DOHH2 (cell line): ENCODE measurements around the gene IL23R.

ENCODE experiments used
- H3F3A ChIP-seq: fragments of 200-600 bp; sonication (generic), shearing (Covaris generic); 2 replicates; pipeline ENCODE4 v1.6.0; 2016; ENCODE audit warnings: antibody characterized with exemption, mild to moderate bottlenecking; ENCODE audit not compliant: control insufficient read depth, insufficient read depth
- H3K27ac ChIP-seq: fragments of 200-600 bp; sonication (generic); 2 replicates; pipeline ENCODE4 v1.5.1; 2014; ENCODE audit warnings: low read depth, mild to moderate bottlenecking, low read length, moderate library complexity
- H3K27me3 ChIP-seq: fragments of 200-600 bp; sonication (generic); 2 replicates; pipeline ENCODE4 v1.6.1; 2014; ENCODE audit warnings: mild to moderate bottlenecking, low read length, mixed read lengths; ENCODE audit not compliant: control insufficient read depth
- H3K36me3 ChIP-seq: fragments of 200-600 bp; sonication (generic); 2 replicates; pipeline ENCODE4 v1.6.1; 2014; ENCODE audit warnings: mild to moderate bottlenecking, low read length, moderate library complexity, mixed read lengths; ENCODE audit not compliant: control insufficient read depth
- H3K4me1 ChIP-seq: fragments of 200-600 bp; sonication (generic); 2 replicates; pipeline ENCODE4 v1.6.1; 2014; ENCODE audit warnings: mild to moderate bottlenecking, low read length, mixed read lengths; ENCODE audit not compliant: control insufficient read depth
- H3K4me2 ChIP-seq: fragments of 200-600 bp; sonication (generic); 2 replicates; pipeline ENCODE4 v1.6.0; 2014; ENCODE audit warnings: mild to moderate bottlenecking, low read length, moderate library complexity
- H3K4me3 ChIP-seq: fragments of 200-600 bp; sonication (generic); 2 replicates; pipeline ENCODE4 v1.5.1; 2014; ENCODE audit warnings: mild to moderate bottlenecking, low read length, mixed read lengths
- H3K79me2 ChIP-seq: fragments of 200-600 bp; sonication (generic); 2 replicates; pipeline ENCODE4 v1.6.1; 2014; ENCODE audit warnings: mild to moderate bottlenecking, low read length, mixed read lengths; ENCODE audit not compliant: control insufficient read depth
- H3K9me2 ChIP-seq: fragments of 200-600 bp; sonication (generic); replicated peaks from 2 replicates; pipeline ENCODE4 v1.6.1; 2014; ENCODE audit warnings: mild to moderate bottlenecking, low read length, mixed read lengths; ENCODE audit not compliant: control insufficient read depth
- H3K9me3 ChIP-seq: fragments of 200-600 bp; sonication (generic); 2 replicates; pipeline ENCODE4 v1.6.1; 2014; ENCODE audit warnings: antibody characterized with exemption, low read length, mixed read lengths; ENCODE audit not compliant: control insufficient read depth, insufficient read depth
- H4K20me1 ChIP-seq: fragments of 200-600 bp; sonication (generic); 2 replicates; pipeline ENCODE4 v1.6.0; 2014; ENCODE audit warnings: low read depth, mild to moderate bottlenecking, antibody characterized with exemption, low read length, moderate library complexity; ENCODE audit not compliant: control insufficient read depth, insufficient read depth
- CTCF ChIP-seq: fragments of 200-600 bp; sonication (generic); IDR thresholded peaks from one replicate; pipeline ENCODE4 v1.5.1; 2014; ENCODE audit warnings: antibody characterized with exemption, mild to moderate bottlenecking, low read depth, low read length; ENCODE audit not compliant: poor library complexity, severe bottlenecking
- EZH2phosphoT487 ChIP-seq: fragments of 200-600 bp; sonication (generic); IDR thresholded peaks from 2 replicates; pipeline ENCODE4 v1.6.1; 2017; ENCODE audit warnings: borderline replicate concordance, mild to moderate bottlenecking, antibody characterized with exemption, low read length, moderate library complexity, mixed read lengths

The IL23R gene

DNA sequence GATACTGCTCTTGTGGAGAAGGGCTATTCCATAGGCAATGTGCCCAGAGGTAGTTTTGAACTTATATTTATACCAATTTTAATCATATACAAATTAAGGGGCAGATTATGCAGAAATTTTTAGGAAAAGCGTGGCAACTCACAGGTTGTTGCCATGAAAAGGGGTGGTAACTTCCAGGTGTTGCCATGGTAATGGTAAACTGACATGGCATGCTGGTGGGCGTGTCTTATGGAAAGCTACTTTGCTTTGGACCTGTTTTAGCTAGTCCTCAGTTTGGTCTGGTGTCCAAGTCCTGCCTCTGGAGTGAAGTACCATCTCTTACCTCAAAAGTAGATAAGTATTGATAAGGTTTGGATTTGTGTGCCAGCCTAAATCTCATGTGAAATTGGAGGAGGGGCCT, 7.9 kb upstream of the IL23R start:
- H3K79me2 ChIP-seq = 0 out of 2 replicates have a peak, but pooled peaks cover 2% of the 10 kb centered on the region
- H3K9me3 ChIP-seq = no peaks in the 10 kb centered on the region
- no peaks in the 10 kb centered on the region for H3K9me2 ChIP-seq
- TF ChIP-seq EZH2phosphoT487 (no peak), CTCF (no peak)
- peaks cover 5% of the 10 kb centered on the region; the same call in 1 of the 2 replicates for H3K36me3 ChIP-seq
- H3K27me3 ChIP-seq = no peaks in the 10 kb centered on the region
- no peaks in the 10 kb centered on the region for H3F3A ChIP-seq
- H3K27ac ChIP-seq = no peak overlapping the region
- H4K20me1 ChIP-seq = no peaks in the 10 kb centered on the region
- no peaks in the 10 kb centered on the region for H3K4me1 ChIP-seq
- H3K4me2 ChIP-seq = no peak overlapping the region
- no peak overlapping the region for H3K4me3 ChIP-seq

- Histone ChIP-seq H3K27ac (no peak overlapping the region), H3K9me2 (no peaks in the 10 kb centered on the region), H3K9me3 (no peaks in the 10 kb centered on the region), H4K20me1 (no peaks in the 10 kb centered on the region), H3K4me1 (no peaks in the 10 kb centered on the region), H3K36me3 (peaks cover 5% of the 10 kb centered on the region; the same call in 1 of the 2 replicates), H3K79me2 (no peaks in the 10 kb centered on the region), H3K27me3 (no peaks in the 10 kb centered on the region), H3K4me3 (no peak overlapping the region), H3K4me2 (no peak overlapping the region), H3F3A (no peaks in the 10 kb centered on the region)
- TF ChIP-seq CTCF = no peak
- TF ChIP-seq EZH2phosphoT487 = no peak
Measured at GRCh38 chr1:67159233-67159632, 7.0 kb upstream of the IL23R start.

- TF ChIP-seq EZH2phosphoT487 = no peak
- TF ChIP-seq CTCF = no peak
- no peak overlapping the region for H3K4me2 ChIP-seq
- no peak overlapping the region for H3K27ac ChIP-seq
- peaks cover 5% of the 10 kb centered on the region; the same call in 1 of the 2 replicates for H3K36me3 ChIP-seq
- H3K79me2 ChIP-seq = no peaks in the 10 kb centered on the region
- no peaks in the 10 kb centered on the region for H3K9me3 ChIP-seq
- H3F3A ChIP-seq = no peaks in the 10 kb centered on the region
- no peaks in the 10 kb centered on the region for H3K27me3 ChIP-seq
- no peak overlapping the region for H3K4me3 ChIP-seq
- H3K9me2 ChIP-seq = no peaks in the 10 kb centered on the region
- H4K20me1 ChIP-seq = no peaks in the 10 kb centered on the region
- no peaks in the 10 kb centered on the region for H3K4me1 ChIP-seq
Measured at GRCh38 chr1:67162954-67163353, 3.3 kb upstream of the IL23R start.
